Erythroblast (primary cell): ENCODE data around the gene ZNF660.

Experiments used
- DNase-seq, 2 experiments: peaks; one replicate each; lab custom pipeline; 2025; lab: John Stamatoyannopoulos, UW
- GATA1 ChIP-seq: IDR thresholded peaks from 2 replicates; pipeline ENCODE4 v1.6.1; 2011; ENCODE audit warnings: low read depth, mild to moderate bottlenecking, control low read depth, low read length, moderate library complexity
- POLR2A ChIP-seq: IDR thresholded peaks from 2 replicates; pipeline ENCODE4 v1.6.1; 2011; ENCODE audit warnings: mild to moderate bottlenecking, low read length

Gene ZNF660

DNA sequence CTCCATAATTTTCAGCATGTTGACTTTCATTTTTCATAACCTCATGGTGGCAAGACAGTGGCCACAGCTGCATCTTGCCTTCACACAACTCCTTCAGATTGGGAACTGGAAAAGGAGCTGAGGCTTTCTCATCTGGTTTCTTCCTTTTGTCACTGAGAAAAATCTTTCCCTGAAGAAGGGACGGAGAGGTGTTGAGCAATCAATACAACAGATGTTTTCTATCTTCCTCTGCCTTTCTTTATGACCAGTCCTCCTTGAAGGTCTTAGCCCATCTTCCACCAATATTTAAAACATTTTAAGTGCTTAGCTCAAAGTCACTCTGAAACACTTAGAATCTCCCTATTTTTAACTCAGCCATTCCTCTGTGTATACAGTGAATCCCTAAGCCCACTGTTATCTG lies 11.9 kb downstream of the ZNF660 start:
- DNase-seq, result no peak
- TF ChIP-seq POLR2A (no peak), GATA1 (no peak)

DNA sequence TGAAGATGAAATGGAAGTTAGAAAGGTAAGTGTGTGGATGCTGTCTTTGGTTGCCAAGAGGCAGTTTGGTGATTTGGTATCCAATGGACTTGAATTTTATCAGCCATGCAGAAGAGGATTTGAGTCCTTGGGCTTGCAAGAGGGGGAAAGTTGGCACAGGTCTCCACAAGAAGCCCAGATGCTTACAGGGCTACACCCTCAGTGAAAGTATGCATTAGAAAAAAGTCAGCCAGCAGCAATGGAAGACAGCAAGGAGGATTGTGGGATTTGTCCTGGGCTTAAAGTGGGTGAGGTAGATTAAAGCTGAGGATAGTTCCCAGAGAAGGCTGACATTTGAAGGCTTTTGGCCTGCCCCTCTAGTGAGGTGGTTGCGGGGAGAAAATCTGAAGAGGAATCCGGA lies 17.0 kb downstream of the ZNF660 start:
- no peak for DNase-seq
- TF ChIP-seq POLR2A, result no peak
- no peak for TF ChIP-seq GATA1

DNA sequence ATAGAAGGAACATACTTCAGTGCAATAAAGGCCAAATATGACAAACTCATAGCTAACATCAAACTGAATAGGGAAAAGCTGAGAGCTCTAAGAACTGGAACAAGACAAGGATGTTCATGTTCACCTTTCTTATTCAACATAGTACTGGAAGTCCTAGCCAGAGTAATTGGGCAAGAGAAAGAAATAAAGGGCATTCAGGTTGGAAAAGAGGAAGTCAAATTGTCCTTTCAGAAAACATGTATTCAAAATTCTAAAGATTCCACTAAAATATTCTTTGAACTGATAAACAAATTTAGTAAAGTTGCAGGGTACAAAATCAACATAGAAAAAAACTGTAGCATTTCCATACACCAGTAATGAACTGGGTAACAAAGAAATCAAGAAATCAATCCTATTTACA lies 27.9 kb downstream of the ZNF660 start:
- TF ChIP-seq GATA1, result no peak
- no peak for TF ChIP-seq POLR2A
- no peak for DNase-seq

DNA sequence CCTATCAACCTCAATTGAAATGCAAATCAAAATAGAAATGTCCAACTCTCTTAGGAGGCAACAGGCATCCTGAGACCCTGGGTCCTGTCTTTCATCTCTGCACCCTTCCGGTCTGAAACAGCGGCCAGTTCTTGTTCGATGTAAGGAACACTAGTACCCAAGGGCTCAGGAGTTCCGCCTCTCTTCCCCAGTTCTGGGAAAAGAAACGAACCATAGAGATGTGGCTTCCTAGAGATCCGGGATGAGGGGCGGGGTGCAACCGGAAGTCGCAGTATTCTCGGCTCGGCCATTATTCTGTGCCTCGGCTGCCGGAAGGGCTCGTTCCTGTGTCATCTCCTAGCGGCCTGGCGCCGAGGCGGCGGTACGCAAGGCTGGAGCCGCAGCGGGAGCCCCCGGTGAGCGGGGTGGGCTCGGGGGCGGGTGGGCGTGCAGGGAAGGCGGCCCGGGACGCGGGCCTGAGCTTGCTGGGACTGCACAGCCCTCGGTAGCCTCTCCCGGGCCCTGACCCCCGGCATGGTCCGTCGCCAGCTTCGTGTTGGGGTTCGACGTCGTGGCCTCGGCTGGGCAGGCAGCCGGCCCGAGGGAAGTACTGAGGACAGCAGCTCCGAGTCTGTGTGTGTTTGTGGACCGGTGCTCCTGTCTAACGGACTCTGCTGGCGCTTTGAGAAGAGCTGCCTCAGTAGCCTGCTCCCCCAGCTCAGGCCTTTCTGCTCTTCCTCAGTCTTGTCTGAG lies 40.2 kb downstream of the ZNF660 start, which contains the start of gene ZNF197:
Gene ZNF197 (plus strand): TSS at position 288 of the 732 bp plus-strand sequence. CDS start 4,119 bp downstream, outside the sequence.
- TF ChIP-seq POLR2A (peak; percentile 63), GATA1 (no peak)
- peak; percentile 85 for DNase-seq

DNA sequence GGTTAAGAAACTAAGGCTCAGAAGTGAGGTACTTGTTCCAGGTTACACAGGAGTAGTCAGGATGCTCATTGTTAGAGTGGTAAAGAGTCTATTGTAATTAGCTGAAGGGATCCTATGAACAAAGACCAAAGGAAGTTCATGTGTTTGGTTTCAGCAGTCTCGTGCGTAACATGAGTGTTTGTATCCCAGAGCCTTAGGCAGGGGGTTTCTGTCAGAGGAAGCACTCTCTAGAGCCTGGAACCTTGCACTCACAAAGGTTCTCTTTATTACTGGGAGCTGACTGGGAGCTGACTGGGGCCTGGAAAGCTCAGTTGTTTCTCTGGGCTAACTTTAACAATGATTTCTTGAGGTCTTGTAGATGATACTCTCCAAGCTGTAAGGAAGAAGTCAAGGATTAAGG lies 44.0 kb downstream of the ZNF660 start:
- TF ChIP-seq GATA1 (no peak), POLR2A (no peak)
- no peak for DNase-seq

DNA sequence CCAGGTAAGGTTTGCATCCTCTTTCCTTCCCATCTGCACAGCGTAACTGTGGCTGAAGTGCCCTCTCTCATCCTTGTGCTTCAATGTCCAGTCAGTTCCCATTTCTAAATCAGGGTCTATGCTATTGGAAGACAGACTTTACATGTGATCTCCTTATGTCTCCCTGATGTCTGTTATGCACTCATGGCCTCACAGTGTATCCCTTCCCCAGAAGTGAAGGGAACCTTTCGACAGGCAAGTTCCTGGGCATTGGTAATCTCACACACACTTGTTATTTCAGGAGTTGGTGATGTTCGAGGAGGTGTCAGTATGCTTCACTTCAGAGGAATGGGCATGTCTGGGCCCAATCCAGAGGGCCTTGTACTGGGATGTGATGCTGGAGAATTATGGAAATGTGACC lies 47.4 kb downstream of the ZNF660 start:
- TF ChIP-seq POLR2A, result no peak
- no peak for DNase-seq

DNA sequence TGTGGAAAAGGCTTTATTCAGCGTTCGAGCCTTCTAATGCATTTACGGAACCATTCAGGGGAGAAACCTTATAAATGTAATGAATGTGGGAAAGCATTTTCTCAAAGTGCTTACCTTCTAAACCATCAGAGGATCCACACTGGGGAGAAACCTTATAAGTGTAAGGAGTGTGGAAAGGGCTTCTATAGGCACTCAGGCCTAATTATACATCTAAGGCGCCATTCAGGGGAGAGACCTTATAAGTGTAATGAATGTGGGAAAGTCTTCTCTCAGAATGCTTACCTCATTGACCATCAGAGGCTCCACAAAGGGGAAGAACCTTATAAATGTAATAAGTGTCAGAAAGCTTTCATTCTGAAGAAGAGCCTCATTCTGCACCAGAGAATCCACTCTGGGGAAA lies 57.6 kb downstream of the ZNF660 start:
- TF ChIP-seq GATA1 (no peak), POLR2A (no peak)
- peak in 1 of 2 experiments; percentile 2 for DNase-seq

DNA sequence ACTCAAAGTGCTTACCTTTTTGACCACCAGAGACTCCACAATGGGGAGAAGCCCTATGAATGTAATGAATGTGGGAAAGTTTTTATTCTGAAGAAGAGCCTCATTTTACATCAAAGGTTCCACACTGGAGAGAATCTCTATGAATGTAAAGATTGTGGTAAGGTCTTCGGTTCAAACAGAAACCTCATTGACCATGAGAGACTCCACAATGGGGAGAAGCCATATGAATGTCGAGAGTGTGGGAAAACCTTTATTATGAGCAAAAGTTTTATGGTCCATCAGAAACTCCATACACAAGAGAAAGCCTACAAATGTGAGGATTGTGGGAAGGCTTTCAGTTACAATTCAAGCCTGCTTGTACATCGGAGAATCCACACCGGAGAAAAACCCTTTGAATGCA lies 58.3 kb downstream of the ZNF660 start:
- TF ChIP-seq GATA1 (no peak), POLR2A (no peak)
- DNase-seq, result no peak

DNA sequence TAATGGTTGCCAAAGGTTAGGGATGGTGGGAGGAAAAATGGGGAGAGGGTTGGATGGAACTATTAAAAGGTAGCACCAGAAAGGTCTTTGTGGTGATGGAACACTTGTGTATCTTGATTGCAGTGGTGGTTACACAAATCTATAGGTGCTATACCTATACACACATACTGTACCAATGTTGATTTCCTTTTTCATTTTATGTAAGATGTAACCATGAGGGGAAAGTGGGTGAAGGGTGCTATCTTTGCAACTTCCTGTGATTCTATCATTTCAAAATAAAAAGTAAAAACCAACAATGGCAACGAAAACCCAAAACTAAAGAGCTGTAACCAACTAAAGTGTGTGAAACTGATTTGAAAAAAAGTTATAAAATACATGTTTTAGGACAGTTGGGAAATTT lies 63.0 kb downstream of the ZNF660 start:
- TF ChIP-seq POLR2A, result no peak
- TF ChIP-seq GATA1, result no peak
- no peak for DNase-seq

DNA sequence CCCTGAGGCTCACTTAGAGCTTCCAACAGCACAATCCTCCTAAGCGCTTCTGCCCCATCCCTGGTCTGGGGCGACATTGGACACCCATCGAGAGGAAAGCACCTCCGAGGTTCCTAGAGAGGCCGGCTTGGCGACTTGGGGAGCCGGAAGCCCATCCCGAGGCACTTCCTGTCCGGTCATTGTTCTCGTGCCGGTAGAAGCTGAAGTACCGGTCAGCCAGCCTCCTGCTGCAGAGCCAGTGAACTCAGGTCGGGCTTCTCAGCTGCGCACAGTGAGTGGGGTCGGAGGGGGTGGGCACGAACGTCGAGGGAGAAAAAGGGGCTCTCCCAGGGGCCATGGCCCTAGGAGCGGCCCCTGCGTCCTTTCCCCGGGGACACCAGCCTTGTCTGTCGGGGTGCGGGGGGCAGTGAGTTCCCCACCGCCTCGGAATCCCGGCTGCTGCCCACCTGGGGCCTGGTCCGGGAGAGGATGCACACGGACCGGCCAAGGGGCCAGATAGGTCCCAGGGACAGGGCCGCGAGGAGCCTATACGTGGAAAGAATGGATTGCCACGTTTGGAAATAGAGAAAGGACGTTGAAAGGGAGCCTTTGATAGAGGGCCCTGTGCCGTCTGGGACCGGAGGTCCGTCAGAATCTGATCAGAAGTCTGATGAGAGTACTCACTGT lies 63.9 kb downstream of the ZNF660 start, which contains the start of gene ZNF35:
Gene ZNF35 (plus strand): TSS at position 169 of the 666 bp plus-strand sequence. CDS start 2,336 bp downstream, outside the sequence.
- TF ChIP-seq POLR2A (peak; percentile 39), GATA1 (no peak)
- peak; percentile 82 to 89 for DNase-seq
